Activated CD8-positive, alpha-beta memory T cell treated with anti-CD3 and anti-CD28 coated beads, Interleukin-2, amount 50 U/mL, for 4 hours (primary cell): ENCODE results near the gene DNAJC16.
A peak's percentile ranks its signal among the peaks of the same experiment; 100 is the strongest.
"Not testable (repeated sequence)": the region's sequence is repeated elsewhere in the genome, so short reads cannot be mapped to it uniquely, and the experiment has no call there.

Source experiments
- DNase-seq: peaks from one replicate; pipeline ENCODE4 v3.0.0-alpha.2; 2020

DNAJC16 gene

DNA sequence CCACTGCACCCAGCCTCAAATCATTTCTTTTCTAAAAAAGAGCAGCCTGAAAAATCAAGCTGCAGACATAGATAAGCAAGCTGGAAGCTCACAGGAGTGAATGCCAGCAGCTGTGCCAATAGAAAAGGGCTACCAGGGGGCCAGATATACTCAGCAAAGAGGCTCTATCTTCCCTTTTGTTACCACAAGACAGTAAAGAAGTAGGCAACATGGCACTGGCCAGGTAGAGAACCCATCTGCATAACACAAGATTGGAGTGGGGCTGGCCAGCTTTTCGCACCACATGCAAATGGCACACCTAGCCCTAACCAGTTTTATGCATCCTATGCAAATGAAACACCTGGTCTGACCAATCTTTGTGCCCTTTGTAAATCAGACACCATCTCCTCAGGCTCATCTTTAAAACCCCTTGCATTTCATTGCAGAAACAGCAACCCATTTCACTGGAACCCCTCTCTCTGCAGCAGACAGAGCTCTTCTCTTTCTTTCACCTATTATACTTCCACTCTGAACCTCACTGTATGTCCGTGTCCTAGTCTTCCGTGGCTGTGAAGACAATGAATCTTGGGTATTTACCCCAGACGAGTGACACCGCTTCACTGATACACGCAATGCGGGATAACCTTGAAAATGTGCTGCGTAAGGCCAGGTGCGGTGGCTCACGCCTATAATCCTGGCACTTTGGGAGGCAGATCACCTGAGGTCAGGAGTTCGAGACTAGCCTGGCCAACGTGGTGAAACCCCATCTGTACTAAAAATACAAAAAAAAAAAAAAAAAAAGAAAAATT is 17.8 kb upstream of the DNAJC16 start:
- no peak for DNase-seq

DNA sequence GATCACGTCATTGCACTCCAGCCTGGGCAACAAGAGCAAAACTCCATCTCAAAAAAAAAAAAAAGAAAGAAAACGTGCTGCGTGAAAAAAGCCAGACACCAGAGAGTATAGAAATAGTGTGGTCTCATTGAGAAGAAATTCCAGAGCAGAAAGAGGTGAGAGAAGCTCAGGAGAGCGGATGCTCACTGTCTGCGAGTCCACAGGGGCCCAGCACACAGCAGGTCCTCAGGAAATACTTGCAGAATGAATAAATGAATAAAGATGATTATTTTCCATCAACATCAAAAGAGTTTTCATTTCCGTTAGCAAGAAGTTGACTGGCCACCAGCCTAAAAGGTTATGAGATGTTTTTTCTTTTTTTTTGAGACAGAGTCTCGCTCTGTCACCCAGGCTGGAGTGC is 17.1 kb upstream of the DNAJC16 start:
- no peak for DNase-seq

DNA sequence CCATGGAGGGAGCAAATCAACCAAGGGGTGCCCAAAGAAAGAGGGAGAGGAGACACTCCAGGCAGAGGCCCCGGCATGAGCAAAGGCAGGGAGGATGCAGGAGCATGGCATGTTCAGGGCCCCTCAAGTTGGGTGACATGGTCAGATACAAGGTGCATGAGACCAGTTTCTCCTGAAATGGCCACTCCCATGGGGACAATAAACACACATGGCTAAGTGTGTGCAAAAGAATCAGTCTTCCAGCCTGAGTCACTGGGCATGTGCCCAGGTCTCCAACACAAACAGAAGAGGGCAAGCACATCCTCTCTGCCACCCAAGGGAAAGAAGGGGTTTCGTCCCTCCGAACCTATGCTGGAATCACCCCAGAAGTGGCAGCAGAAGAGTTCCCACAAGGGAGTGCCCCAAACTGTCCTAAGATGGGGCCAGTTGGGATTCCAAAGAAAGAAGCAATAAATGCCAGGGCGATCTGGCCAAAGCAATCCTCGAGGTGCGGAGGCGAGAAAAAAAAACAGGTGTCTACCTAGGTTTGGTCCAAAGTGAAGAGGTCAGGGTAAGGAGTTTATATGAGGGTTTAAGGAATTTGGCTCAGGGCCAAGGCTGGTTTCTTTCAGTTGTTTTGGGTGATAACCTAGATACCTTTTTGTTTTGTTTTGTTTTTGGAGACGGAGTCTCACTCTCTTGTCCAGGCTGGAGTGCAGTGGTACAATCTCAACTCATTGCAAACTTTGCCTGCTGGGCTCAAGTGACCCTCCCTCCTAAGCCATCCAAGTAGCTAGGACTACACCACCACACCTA is 15.8 kb upstream of the DNAJC16 start:
- DNase-seq: no peak

DNA sequence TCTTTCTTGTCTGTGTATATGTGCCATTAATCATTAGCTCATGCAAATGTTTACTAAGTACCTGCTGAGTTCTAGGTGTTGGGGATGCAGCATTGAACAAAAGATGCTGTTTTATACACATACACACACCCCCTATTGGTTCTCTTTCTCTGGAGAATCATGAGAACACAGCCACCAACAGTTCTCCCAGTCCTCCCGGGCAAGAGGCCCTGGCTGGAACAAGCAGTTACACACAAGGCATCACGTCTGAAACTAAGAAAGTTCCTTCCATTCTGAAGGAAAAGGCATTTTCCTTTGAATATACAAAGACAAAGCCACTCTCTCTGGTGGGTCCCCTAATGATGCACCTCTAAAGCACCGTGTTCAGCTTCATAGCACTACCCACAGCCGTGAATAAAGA is 13.5 kb upstream of the DNAJC16 start:
- DNase-seq: no peak

DNA sequence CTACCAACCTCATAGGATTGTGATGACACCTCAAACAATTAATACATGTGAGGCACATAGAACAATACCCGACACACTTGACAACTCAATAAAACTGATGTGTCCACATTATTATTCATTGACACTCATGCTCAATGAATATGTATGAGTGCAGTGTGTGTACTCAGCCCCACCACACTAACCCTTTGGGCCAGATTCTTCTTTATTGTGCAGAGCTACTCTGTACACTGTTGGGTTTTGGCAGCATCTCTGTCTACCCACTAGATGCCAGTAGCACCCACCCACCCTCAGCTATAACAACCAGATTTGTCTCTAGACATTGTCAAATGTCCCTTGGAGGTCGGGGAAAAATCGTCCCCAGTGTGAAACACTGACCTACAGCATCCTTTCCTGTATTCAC is 12.7 kb upstream of the DNAJC16 start:
- DNase-seq: no peak

DNA sequence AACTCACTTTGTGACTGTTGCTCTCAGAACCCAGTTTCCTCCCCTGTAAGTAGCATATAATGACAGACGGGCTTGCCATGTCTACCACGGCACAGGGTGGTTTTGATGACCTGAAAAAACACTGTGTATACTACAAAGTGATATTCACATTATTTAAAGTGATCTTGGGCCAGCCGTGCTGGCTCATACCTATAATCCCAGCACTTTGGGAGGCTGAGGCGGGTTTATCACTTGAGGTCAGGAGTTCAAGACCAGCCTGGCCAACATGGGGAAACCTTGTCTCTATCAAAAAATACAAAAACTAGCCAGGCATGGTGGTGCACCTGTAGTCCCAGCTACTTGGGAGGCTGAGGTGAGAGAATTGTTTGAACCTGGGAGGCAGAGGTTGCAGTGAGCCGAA is 12.1 kb upstream of the DNAJC16 start:
- not testable (repeated sequence) for DNase-seq

DNA sequence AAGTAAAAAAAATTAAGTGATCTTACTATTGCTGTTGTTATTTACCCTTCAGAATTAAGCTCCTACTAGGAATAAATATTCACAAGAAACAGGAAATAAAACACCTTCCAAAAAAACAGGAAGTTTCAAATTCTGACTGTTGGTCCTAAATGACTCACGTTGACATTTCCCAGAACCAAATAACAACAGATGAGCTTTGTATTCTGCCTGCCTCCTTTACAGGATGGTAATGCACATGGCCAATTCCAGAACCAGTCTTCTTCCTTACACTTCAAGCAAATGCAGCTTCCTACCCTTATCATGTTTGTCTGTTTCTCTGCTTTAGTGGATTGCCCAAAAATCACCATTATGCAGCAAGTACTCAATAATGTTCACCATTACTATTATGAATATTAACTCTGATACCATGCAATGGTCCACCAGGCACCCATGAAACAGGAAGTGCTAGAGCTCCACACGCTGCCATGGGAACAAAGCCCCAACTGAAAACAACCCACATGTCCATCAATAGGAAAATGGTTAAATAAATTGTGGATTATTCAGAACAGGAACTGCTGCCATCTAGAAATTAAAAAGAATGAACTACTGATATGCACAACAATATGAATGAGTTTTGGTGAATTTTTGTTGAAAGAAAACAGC is 11.5 kb upstream of the DNAJC16 start:
- no peak for DNase-seq

DNA sequence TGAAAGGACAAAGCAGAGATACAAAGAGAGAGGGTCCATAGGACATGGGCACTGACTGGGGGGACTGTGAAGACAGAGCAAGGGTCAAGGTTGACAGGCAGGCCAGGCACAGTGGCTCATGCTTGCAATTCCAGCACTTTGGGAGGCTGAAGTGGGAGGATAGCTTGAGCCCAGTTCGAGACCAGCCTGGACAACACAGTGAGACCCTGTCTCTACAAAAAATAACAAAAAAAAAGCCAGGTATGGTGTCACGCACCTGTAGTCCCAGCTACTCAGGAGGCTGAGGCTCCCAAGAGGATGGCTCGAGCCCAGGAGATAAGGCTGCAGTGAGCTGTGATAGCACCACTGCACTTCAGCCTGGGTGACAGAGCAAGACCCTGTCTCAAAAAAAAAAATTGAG is 7.0 kb upstream of the DNAJC16 start:
- no peak for DNase-seq

DNA sequence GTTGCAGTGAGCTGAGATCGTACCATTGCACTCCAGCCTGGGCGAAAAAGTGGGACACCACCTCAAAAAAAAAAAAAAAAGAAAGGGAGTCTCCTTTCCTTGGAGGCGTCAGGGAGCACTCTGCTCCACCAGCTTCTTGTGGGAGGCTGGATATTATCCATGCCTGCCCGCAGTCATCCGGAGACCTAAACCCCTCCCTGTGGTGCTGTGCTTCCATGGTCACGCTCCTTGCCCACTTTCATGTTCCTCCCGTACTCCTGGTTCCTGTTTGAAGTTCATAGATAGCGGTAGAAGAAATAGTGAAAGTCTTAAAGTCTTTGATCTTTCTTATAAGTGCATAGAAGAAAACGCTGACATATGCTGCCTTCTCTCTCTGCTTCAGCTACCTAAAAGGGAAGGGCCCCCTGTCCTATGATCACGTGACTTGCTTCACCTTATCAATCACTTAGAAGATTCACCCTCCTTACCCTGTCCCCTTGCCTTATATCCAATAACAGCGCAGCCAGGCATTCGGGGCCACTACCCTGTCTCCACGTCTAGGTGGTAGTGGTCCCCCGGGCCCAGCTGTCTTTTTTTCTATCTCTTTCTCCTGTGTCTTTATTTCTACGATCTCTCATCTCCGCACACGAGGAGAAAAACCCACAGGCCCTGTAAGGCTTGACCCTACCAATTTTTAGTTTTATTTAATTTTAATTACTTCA is 5.3 kb upstream of the DNAJC16 start:
- not testable (repeated sequence) for DNase-seq

DNA sequence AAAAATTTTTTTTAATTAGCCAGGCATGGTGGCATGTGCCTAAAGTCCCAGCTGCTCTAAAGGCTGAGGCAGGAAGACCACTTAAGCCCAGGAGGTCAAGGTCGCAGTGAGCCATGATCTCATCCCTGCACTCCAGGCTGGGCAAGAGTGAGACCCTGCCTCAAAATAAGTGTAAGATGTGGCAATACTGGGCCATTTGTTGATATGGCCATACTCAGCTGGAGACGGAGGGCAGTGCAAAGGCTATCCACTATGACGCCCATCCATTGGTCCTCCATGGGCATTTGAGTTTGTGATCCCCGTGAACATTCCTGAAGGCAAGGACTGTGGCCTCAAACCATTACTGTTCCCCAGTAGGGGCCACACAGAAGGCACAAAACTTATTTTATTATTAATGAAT is 4.1 kb upstream of the DNAJC16 start:
- no peak for DNase-seq

DNA sequence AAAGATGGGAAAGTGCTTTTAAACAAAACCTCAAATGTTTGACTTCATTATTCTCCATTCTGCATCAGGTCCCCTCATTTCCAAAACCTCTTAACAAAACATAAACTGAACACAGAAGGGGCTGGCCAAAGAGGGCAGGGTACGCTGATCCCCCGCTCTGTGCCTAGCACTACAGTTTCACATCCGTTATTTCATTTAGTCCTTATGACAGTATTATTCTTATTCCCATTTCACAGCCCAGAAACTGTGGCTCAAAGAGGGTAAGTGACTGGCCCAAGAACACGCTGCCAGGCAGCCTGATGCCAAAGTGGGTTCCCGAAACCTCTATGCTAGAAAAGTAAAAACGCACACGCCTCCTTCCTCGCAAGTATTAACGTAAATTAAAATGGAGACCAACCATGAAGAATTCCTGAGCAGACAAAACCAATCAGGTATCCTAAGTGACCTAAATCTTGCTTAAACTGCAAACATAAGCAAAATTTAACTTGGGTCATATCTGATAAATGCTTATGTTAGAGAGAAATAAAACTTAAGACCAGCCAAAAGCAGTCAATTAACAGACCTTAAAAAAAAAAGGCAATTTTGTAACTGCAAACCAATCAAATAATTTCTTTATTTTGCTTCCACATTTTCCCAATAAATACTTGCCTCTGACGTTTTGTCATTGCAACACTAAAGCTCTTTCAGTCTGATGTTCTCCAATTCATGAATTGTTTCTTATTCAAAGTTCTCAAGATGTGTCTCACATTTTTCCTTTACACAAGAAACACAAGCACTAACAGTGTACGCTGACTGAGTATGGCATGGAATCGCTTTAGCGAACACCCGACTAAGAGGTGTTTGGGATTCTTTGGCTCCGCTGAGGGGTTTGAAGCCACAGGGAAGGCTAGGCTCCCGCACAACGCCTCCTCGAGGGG is 3.3 kb upstream of the DNAJC16 start:
- DNase-seq: no peak

DNA sequence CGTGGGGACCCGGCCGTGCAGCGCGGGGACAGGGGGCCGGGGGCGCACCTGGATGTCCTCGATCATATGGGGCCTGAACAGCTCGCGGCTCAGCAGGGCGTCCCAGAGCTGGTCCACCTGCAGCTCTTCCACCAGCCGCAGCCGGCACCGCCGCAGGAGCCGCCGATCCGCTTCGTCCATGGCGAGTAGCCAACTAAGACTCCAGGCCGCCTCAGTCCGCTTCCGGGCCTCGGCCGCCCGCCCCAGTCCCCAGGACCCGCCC is 2.7 kb upstream of the DNAJC16 start, which contains the start of gene CASP9:
Gene CASP9, minus strand, starts transcription at position 195 of the 262 bp plus-strand sequence. Its CDS starts 15 bp downstream, at position 180.
- no peak for DNase-seq

DNA sequence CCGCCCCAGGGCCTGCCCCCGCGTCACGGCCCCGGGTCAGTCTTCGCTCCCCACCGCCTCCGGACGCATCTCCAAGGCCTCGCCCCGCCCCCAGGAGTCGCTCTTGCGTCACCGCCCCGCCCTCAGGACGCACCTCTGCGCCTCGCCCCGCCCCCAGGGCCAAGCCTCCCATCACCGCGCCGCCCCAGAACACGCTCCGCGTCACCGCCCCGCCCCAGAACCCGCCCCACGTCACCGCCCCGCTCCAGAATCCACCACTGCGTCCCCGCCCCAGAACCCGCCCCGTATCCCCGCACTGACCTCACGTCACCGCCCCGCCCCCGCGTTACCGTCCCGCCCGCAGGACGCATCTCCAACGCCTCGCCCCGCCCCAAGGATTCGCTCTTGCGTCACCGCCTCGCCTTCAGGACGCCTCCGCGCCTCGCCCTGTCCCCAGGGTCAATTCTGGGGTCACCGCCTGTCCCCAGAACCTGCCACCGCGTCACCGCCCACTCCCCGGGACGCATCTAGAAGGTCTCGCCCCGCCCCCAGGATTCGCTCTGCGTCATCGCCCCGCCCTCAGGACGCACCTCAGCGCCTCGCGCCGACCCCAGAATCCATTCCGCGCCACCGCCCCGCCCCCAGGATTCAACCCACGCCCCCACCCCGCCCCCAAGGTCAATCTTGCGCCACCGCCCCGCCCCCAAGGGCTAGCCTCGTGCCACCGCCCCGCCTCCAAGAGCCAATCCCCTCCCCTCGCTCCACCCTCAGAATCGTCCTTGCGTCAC is 2.2 kb upstream of the DNAJC16 start:
- DNase-seq: peak; percentile 100

DNA sequence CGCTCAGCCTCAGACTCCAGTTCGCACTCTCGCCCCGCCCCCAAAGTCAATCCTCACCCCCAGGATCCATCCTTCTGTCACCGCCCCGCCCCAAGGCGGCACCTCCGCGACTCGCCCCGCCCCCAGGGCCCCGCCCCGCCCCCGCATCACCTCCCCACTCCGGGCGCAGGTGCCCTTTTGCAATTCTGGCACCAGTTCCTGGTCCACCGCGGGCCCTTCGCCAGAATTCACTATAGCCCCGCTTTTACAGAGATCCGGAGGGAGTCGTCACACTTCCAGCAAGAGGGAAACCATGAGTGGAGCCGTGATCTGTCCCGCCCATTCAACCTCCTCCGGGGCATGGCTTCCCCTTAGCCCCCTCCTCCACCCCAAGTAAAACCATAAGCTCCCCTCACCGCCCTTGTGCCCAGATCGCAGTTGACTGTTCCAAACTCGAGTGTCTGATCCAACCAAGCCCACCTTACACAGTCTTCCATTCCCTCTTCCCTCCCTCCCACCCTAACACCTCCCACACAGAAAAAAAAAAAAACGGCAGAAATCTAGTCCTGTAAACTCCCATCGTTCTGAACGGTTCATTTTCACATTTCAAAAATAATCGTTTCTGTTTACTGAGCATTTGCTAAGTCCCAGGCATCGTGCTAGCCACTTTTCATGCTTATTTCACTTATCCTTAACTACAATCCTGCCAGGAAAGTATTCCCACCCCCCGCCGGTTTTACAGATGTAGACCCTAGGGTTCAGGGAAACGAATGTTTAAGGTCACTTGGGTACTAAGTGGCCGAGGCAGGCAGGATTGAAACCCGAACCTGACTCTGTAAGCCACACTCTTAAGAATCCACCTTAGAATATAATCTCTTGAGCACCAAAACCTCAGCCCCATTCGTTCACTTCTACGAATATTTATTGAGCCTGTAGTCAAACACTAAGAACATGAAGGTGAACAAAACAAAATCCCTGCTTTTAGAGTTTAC is 1.3 kb upstream of the DNAJC16 start:
- DNase-seq: no peak

DNA sequence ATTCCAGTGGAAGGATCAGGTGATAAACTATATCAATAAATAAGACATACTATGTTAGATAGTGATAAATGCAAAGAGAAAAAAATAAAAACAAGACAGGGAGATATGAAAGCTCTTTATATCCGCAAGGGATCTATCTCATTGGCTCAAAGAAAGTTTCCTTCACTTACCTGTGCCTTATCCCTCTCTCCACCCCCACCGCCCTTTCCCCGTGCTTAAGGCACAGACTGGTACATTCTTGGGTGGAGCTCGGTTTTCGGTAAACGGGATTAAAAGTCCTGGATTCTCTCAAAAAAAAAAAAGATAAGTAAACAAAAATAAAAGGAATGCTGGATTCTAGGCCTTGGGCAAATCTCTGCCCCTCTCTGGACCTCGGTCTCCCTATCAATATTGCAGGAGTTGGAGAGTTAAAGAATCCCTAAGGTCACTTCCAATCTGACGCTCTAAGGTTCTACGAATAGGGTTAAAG is 593 bp upstream of the DNAJC16 start:
- DNase-seq: no peak

DNA sequence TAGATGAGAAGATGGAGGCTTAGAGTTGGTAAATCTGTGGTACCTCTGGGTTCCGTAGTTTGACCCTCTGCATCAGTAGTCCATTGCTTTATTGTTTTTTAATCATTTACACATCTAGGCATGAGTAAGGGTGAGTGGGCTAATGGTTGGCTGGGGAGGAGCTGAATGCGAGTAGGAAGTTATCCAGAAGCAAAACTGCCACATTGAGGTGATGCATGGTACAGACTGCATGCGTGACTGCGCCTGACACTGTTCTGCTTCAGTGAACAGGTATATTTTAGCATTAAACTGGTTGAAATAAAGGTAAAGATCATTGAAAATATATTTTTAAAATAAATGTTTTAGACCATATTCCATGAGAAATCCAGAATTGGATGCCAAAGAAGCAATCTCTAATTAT is 4.4 kb downstream of the DNAJC16 start:
- no peak for DNase-seq

DNA sequence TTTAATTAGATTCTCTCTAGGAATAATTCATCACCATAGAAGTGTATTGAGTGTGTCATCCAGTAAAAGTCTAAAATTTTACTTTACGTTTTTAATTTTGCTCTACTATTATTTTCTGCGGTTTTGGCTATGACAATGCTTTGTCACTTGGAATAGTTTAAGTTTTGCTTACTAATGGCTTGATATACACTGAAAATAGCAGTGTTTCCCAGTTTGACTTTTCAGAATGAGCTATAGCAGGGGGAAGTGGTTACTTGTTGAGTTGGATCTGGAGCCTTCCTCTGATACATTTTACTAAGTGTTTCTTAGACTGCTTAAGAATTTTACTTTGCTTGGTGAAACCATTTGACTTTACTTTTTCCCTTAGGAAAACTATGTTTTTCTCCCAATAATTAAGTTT is 5.0 kb downstream of the DNAJC16 start:
- DNase-seq: no peak

DNA sequence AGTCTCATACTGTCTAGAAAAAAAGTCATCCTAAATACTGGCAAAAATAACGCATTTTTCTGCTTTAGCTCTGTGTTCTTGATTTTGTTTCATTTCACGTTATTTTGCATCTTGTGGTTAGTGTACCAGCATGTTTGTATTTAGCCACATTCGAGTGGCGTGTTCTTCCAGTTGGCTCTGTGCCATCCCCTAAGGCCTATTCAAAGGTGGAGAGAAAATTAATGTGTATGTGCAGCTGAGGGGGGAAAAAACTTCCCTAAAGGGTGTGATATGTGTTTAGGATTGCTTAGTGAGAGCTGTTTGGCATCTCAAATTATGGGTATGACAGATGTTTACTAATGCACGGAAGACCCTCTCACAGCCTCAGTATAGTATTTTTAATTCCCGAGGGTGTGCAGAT is 12.1 kb downstream of the DNAJC16 start:
- no peak for DNase-seq

DNA sequence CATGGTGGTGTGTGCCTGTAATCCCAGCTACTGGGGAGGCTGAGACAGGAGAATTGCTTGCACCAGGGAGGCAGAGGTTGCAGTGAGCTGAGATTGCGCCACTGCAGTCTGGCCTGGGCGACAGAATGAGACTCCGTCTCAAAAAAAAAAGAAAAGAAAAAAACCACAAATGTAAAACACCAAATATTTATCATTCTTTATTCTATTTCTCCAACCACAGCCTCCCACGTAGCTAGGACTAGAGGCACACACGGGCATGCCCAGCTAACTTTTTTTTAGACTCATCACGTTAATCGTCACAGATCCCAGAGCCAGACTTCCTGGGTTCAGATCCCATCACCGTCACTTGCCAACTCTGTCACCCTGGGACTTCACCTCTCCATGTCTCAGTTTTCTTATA is 13.5 kb downstream of the DNAJC16 start:
- DNase-seq: no peak

DNA sequence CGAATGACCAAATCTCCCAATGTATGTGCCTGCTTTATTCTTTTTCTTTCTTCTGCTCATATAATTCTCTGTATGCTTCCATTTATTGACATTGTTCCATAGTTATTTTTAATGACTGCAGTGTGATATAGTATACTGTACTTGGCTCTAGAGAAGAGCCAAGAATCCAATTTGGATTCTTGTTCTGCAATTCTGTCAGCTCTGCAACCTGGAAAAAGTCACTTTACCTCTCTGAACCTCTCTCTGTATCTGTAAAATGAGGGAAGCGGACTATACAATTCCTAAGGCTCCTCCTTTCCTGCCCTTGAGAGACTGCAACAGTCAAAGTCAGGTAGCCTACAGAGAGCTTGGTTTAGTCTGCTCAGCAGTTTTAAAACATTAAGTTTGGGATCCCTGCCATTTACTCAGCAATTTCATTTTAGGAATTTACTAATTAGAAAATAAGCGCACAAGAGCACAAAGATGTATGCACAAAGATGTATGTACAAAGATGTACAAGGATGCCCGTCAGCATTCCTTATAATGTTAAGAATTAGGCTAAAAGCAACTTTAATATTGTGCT is 14.7 kb downstream of the DNAJC16 start:
- DNase-seq: no peak
